Measurements from ENCODE around the gene PYY.
"Not testable (repeated sequence)": the region's sequence is repeated elsewhere in the genome, so short reads cannot be mapped to it uniquely, and the experiment has no call there.

PYY gene

DNA sequence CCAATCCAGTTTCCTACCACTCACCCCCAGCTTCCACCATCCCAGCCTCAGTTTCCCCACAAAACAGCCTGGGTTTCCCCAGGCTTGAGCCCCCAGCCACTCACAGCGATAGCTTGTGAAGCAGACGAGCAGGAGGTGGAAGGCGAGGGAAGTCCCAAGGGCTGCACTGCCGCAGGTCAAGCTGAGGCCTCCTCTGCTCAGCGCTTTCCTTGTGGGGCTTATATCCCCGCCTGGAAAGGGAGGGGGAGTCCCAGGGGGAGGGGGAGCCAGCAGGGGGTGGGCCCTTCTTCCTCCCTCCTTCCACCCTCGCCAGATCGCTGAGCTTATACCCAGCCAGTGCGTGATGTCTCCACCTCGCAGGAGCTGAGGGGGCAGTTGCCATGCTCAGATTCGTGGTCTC is at the start of gene PYY:
TSS of gene PYY (minus strand) at position 195 of the 400 bp plus-strand sequence. CDS start 457 bp downstream, outside the sequence.
- DNase-seq (ENCODE audit: low spot score), result no peak

- peak; percentile 68 for DNase-seq (ENCODE audit: low spot score)
Observed at GRCh38 chr17:44002141-44002848, 48.6 kb upstream of the PYY start.

DNA sequence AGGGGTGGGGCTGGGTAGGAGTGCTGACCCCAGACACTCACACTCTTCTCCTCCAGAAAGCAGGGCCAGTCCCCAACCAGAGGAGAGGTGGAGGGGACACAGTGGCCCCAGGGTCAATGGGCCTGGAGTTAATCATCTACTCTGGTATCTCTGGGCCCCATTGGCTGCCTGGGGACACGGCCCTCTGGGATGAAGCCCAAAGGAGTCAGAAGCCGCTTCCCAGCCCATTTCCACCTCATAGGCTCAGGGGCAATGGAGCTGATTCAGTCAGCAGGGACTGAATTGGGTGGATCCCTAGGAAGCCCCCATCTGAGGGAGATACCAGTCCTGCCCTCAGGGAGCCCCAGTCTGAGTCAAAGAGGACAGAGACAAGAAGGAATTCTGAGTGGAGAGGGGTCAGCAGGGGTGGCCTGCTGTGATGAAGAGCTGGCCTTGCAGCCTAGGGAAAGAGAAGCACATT is 47.8 kb upstream of the PYY start:
- DNase-seq (ENCODE audit: low spot score), result no peak

DNA sequence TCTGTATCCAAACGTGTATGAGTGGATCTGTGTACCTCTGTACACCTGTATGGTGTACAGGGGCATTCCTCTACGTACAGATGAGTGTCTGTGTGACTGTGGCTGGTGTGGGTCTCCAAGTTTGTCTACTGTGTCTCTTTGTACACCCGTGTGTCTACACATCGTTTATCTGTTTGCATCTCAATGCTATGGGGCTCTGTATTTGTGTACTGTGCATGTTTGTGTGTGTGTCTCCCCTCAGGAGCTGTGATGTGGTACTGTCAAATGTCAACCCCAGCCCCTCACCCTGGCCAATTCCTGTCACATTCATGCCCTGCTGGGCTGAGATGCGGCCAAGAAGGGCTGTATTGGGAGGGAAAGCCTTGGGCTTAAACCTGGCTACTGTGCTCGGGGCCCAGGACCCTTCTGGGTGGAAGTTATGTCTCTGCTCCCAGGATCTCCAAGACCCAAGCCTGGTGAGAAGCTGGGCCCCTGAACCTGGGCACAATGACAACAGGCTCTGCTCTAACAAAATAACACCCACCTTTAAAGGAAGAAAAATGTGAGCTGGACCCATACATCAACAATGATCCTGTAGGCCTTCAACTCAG is 47.2 kb upstream of the PYY start:
- DNase-seq (ENCODE audit: low spot score), result no peak

- DNase-seq (ENCODE audit: low spot score), result no peak
Observed at GRCh38 chr17:44000141-44000860, 46.6 kb upstream of the PYY start.

DNA sequence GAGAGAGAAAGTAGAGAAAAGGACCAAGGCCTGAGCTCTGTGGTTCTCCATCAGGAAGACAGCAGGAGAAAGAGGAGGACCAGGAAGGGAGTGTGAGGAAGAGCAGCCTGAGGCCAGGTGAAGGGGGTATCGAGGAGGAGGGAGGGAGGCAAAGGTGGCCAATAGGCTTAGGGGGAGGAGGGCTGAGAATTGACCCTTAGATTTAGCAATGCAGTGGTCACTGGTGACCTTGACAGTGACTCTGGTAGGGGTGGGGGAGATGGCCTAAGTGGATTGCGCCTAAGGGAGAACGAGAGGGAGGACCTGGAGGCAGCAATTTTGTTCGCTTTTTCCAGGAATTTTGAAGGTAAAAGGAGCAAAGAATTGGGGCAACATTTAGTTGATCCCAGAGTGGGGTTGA is 45.3 kb upstream of the PYY start:
- DNase-seq (ENCODE audit: low spot score), result no peak

DNA sequence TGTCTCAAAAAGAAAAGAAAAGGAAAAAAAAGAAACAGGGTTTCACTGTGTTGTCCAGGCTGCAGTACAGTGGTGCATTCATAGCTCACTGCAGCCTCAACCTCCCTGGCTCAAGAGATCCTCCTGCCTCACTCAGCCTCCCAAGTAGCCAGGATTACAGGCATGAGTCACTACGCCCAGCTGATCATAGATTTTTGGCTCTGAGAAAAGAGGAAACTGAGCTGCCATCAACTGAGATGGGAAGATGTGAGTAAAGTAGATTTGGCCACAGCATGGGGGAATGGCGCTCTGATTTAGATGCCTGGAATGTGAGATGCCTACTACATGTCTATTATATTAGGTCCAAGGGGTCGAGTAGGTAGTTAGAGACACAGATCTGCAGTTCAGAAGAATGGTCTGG is 44.8 kb upstream of the PYY start:
- DNase-seq (ENCODE audit: low spot score), result no peak

- DNase-seq (ENCODE audit: low spot score), result not testable (repeated sequence)
Observed at GRCh38 chr17:43997180-43997579, 43.4 kb upstream of the PYY start.

- no peak for DNase-seq (ENCODE audit: low spot score)
Observed at GRCh38 chr17:43995150-43995471, 41.4 kb upstream of the PYY start.

GRCh38 chr17:43994272-43995149 is 40.8 kb upstream of the PYY start:
- DNase-seq (ENCODE audit: low spot score), result peak; percentile 88

- no peak for DNase-seq (ENCODE audit: low spot score)
Observed at GRCh38 chr17:43992641-43993040, 38.9 kb upstream of the PYY start.

DNA sequence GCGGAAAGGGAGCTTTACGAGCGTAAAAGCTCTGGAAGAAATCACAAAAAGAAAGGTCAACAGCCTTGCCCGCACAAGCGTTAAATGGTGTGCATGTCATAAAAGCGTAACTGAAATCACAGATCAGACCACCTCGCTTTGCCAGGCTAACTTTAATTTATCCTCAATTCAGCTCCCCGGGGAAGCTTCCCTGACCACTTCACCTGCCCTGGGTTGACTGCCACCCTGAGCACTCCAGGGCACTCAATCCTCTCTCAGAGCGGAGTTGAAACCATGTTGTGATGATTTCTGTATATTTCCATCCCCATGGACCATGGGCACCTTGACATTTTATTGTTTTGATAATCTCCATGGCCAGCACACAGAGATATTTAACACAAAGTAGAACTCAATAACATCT is 34.6 kb upstream of the PYY start:
- no peak for DNase-seq (ENCODE audit: low spot score)

- no peak for DNase-seq (ENCODE audit: low spot score)
Observed at GRCh38 chr17:43987131-43988021, 33.6 kb upstream of the PYY start.

GRCh38 chr17:43986225-43986981 is 32.7 kb upstream of the PYY start:
- DNase-seq (ENCODE audit: low spot score), result no peak

DNA sequence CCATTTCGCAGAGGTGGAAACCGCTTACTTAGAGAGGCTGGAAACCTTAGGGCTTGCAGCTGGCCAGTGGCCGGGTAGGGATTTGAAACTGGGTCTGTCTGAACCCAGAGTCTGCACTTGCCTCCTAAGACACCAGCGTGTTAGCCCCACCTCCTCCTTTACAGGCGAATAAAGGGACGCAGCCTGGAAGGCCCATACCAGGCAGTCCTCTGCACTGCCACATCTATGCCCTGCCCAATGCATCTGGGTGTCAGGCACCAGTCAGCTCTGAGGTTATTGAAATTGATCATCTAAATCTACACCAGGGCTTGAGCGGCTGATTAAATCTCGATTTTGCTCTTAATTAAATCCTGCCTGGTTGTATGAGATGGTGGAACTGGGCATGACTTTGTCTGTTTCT is 30.8 kb upstream of the PYY start:
- DNase-seq (ENCODE audit: low spot score), result no peak

DNA sequence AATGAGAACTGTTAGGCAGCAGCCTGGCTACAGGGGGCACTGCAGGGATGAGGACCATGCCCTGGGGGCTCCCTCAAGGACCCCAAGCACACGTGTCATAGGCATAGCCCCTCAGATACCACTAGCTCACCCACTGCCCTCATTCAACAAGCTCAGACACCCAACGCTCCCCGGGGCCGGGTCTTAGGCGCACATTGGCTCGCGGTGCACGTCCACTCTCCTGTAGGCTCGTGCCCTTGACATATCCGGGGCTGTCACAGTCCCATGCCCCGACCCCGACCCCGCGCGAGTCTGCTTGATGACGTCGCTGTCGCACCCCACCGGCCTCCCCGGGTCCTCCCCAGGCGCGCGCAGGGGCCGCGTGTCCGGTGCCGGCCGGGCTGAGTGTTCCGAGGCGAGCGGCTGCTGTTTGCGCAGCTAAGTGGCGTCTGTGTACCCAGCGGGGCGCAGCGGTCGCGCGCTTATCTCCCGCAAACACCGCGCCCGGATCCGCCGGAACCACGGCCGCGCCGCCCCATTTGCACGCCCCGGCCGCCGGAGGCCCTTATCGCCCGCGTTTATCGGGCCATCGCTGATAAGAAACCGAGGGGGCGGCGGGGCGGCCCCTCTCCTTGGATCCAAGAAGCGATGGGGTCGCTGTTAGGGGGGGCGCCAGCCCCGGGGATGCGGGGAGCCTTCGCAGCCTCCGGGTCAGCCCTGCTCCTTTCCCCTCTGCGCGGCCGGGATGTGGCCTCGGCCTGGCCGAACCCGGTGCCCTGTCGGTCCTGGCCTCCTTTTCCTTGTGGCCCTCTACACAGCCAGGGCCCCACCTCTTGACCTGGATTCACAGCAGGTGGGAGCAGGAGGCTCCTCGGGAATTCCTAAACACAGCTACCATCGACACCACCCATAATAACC is 30.0 kb upstream of the PYY start:
- peak; percentile 40 for DNase-seq (ENCODE audit: low spot score)

GRCh38 chr17:43983196-43983514 is 29.4 kb upstream of the PYY start:
- no peak for DNase-seq (ENCODE audit: low spot score)

DNA sequence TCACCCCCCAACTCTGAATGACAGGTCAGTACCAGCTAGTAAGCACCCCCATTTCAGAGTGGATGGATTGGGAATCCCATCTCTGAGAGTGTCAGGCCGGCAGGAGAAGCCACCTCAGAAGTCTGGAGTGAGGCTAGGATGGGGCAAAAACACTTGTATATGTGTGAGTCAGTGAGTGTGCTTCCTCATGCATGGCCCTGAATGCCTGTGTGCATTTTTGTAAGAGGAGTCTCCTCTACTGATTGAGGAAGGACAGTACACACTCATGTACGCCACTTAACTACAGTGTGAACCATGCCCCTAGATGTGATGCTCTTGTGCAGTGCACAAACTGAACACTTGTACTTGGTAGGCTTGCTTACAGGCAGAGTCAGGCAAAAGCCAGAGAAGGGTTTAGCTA is 28.4 kb upstream of the PYY start:
- no peak for DNase-seq (ENCODE audit: low spot score)

DNA sequence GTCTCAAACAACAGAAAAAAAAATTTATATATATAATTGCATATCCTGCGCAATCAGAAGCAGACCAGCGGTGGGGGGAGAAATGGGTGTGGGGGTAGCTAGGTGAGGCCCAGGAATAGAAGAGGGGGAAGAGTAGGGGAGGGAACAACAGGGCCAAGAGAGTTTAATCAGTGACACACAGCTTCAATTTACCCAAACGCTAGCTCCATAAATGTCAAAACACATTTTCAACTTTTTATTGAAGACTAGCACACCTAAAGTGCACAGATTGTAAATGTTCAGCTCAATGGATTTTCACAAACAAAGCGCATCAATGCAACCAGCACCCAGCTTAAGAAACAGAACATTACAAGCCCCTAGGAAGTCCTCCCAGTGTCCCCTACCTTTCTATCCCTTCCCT is 25.9 kb upstream of the PYY start:
- DNase-seq (ENCODE audit: low spot score), result no peak

- DNase-seq (ENCODE audit: low spot score), result no peak
Observed at GRCh38 chr17:43979011-43979410, 25.3 kb upstream of the PYY start.
